ENCODE results near the gene MTRR.

The MTRR gene

DNA sequence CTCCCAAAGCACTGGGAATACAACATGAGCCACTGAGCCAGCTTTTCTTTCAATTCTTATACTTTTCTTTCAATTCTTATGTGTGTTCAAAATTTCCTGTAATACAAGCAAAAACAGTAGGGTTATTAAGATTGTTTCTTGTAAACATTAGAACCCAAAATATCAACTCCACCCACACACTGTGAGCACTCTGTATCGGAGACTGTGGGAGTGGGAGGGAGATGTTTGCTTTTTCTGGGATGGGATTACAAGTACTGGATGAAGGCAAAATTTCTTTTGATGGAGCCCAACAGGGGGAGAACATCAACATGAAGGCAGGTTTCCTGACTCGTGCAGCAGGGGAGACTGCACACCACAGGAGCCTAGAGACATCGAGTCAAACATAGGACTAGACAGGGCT lies 13.3 kb upstream of the MTRR start:
- H3K4me3 ChIP-seq (replicated peaks; ENCODE audit: insufficient read depth, low read length): no peak overlapping the region

DNA sequence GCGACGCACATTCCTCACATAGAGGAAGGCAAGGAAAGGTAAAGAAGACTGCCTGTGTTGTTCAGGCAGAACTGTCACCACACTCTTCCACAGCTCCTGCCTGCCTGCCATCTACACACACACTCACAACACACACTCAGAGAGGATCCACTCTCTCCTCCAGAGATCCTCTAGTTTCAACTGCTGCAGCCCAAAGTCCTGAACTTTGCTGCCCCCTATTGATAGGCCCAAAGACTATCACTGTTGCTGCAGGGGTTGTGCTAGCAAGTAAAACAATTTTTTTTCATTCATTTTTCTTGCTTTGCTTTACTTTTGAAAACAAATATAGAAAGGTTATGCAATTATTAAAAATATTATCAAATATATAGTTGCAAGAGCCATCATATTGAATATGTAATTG lies 12.1 kb upstream of the MTRR start:
- no peaks in the 10 kb centered on the region for H3K27me3 ChIP-seq (ENCODE audit: insufficient read depth, poor library complexity, severe bottlenecking)
- no peak overlapping the region for H3K27ac ChIP-seq (replicated peaks)
- DNase-seq (ENCODE audit: low read depth in 1 of 2, low spot score in 1 of 2): peak in 1 of 2 experiments; percentile 59
- TF ChIP-seq SPI1 (IDR thresholded peaks at IDR 0.05; ENCODE audit: borderline replicate concordance, low read depth) (no peak), POLR2AphosphoS5 (IDR thresholded peaks at IDR 0.05; ENCODE audit: low read depth) (no peak), GABPA (IDR thresholded peaks at IDR 0.05; ENCODE audit: low read depth) (no peak)
- TF ChIP-seq, protein P1, sequence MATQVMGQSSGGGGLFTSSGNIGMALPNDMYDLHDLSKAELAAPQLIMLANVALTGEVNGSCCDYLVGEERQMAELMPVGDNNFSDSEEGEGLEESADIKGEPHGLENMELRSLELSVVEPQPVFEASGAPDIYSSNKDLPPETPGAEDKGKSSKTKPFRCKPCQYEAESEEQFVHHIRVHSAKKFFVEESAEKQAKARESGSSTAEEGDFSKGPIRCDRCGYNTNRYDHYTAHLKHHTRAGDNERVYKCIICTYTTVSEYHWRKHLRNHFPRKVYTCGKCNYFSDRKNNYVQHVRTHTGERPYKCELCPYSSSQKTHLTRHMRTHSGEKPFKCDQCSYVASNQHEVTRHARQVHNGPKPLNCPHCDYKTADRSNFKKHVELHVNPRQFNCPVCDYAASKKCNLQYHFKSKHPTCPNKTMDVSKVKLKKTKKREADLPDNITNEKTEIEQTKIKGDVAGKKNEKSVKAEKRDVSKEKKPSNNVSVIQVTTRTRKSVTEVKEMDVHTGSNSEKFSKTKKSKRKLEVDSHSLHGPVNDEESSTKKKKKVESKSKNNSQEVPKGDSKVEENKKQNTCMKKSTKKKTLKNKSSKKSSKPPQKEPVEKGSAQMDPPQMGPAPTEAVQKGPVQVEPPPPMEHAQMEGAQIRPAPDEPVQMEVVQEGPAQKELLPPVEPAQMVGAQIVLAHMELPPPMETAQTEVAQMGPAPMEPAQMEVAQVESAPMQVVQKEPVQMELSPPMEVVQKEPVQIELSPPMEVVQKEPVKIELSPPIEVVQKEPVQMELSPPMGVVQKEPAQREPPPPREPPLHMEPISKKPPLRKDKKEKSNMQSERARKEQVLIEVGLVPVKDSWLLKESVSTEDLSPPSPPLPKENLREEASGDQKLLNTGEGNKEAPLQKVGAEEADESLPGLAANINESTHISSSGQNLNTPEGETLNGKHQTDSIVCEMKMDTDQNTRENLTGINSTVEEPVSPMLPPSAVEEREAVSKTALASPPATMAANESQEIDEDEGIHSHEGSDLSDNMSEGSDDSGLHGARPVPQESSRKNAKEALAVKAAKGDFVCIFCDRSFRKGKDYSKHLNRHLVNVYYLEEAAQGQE (IDR thresholded peaks at IDR 0.05; ENCODE audit: insufficient replicate concordance, low read depth): no peak
- TF ChIP-seq, protein P2, sequence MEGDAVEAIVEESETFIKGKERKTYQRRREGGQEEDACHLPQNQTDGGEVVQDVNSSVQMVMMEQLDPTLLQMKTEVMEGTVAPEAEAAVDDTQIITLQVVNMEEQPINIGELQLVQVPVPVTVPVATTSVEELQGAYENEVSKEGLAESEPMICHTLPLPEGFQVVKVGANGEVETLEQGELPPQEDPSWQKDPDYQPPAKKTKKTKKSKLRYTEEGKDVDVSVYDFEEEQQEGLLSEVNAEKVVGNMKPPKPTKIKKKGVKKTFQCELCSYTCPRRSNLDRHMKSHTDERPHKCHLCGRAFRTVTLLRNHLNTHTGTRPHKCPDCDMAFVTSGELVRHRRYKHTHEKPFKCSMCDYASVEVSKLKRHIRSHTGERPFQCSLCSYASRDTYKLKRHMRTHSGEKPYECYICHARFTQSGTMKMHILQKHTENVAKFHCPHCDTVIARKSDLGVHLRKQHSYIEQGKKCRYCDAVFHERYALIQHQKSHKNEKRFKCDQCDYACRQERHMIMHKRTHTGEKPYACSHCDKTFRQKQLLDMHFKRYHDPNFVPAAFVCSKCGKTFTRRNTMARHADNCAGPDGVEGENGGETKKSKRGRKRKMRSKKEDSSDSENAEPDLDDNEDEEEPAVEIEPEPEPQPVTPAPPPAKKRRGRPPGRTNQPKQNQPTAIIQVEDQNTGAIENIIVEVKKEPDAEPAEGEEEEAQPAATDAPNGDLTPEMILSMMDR (IDR thresholded peaks at IDR 0.05; ENCODE audit: insufficient read depth, low read length): peak; percentile 36
- no peak overlapping the region for H3K4me3 ChIP-seq (replicated peaks; ENCODE audit: insufficient read depth, low read length)

More for the DNA sequence above, 13.3 kb upstream of the MTRR start:
- peaks cover 9% of the 10 kb centered on the region for H3K27me3 ChIP-seq (ENCODE audit: insufficient read depth, poor library complexity, severe bottlenecking)
- no peak for DNase-seq (ENCODE audit: low read depth in 1 of 2, low spot score in 1 of 2)
- TF ChIP-seq SPI1 (IDR thresholded peaks at IDR 0.05; ENCODE audit: borderline replicate concordance, low read depth): no peak
- TF ChIP-seq POLR2AphosphoS5 (IDR thresholded peaks at IDR 0.05; ENCODE audit: low read depth): no peak
- TF ChIP-seq, protein P2 (IDR thresholded peaks at IDR 0.05; ENCODE audit: insufficient read depth, low read length): no peak
- TF ChIP-seq GABPA (IDR thresholded peaks at IDR 0.05; ENCODE audit: low read depth): no peak
- TF ChIP-seq, protein P1 (IDR thresholded peaks at IDR 0.05; ENCODE audit: insufficient replicate concordance, low read depth): no peak
- H3K27ac ChIP-seq (replicated peaks): no peak overlapping the region

DNA sequence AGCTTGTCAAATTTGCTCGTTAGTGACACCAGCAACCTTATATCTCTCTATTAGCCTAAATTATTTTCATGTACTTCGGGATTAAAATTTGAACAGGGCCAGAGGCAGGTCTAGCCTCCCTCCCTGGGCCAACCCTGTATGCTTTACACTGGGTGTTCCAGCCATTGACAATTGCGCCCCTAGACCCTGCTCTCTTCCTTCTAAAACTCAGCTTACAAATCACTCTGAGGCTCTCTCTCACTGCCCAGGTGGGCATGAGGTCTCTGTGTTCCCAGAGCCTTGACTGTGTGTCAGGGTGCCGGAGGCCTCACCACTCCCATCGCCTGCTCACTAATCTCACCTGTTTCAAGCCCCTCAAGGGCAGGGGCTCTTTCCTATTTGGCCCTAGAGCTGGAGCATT lies 11.6 kb upstream of the MTRR start:
- no peak overlapping the region for H3K27ac ChIP-seq (replicated peaks)
- no peaks in the 10 kb centered on the region for H3K27me3 ChIP-seq (ENCODE audit: insufficient read depth, poor library complexity, severe bottlenecking)
- TF ChIP-seq, protein P2 (IDR thresholded peaks at IDR 0.05; ENCODE audit: insufficient read depth, low read length): no peak
- no peak for TF ChIP-seq SPI1 (IDR thresholded peaks at IDR 0.05; ENCODE audit: borderline replicate concordance, low read depth)
- DNase-seq (ENCODE audit: low read depth in 1 of 2, low spot score in 1 of 2): no peak
- no peak overlapping the region for H3K4me3 ChIP-seq (replicated peaks; ENCODE audit: insufficient read depth, low read length)

DNA sequence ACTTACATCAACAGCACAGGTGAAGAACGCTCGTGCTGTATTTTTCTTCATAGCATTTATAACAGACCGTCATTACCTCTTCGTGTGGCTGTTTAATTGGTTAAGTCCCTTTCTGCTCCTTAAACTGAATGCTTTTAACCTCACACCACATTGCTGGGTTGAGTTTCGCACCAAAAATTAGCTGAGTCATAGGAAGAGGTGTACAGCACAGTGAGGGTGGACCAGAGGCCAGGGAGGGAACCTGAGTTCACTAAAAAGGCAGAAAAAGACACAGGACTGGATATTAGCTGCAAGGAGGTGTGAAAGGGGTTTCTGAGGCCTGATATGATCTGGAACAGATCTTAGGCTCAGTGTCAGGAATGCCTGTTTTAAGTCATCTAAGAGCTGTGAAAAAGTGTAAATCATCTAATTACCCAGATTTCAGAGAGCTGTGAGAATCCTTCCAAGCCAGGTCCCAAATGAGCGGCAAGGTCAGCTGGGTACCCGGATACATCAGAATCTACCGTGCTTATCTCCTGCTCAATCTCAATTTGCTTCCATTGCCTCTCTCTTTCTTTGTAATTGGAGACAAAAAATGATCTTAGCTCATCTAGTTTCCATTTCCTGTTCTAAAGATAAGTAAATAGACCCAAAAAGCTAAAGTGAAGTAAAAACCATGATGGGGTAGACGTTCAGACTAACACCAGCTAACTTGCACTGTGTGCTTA lies 10.9 kb upstream of the MTRR start:
- H3K27ac ChIP-seq (replicated peaks): no peak overlapping the region
- DNase-seq (ENCODE audit: low read depth in 1 of 2, low spot score in 1 of 2): no peak
- H3K4me3 ChIP-seq (replicated peaks; ENCODE audit: insufficient read depth, low read length): no peak overlapping the region
- TF ChIP-seq POLR2AphosphoS5 (IDR thresholded peaks at IDR 0.05; ENCODE audit: low read depth): no peak
- no peak for TF ChIP-seq GABPA (IDR thresholded peaks at IDR 0.05; ENCODE audit: low read depth)
- TF ChIP-seq, protein P1 (IDR thresholded peaks at IDR 0.05; ENCODE audit: insufficient replicate concordance, low read depth): no peak
- TF ChIP-seq, protein P2 (IDR thresholded peaks at IDR 0.05; ENCODE audit: insufficient read depth, low read length): no peak
- TF ChIP-seq SPI1 (IDR thresholded peaks at IDR 0.05; ENCODE audit: borderline replicate concordance, low read depth): no peak
- H3K27me3 ChIP-seq (ENCODE audit: insufficient read depth, poor library complexity, severe bottlenecking): no peaks in the 10 kb centered on the region
